Activated CD8-positive, alpha-beta memory T cell treated with anti-CD3 and anti-CD28 coated beads, Interleukin-2, amount 10 ng/mL, durations not matched to agents 7 days and 5 days (primary cell): ENCODE data around the gene GRID1. TPM values are rescaled to one million over a fixed set of nuclear protein-coding genes. Genes with fewer than 3 reads are reported as not detected.

Experiments used
- ATAC-seq: fragments of 150-1000 bp; cut with Tn5 transposase; one replicate; pipeline ENCODE4 v1.10.0; 2021; ENCODE audit warnings: moderate library complexity
- CTCF ChIA-PET: fragments of 350-600 bp; sonication (Branson Sonifier 250); formaldehyde crosslinking; loops from one replicate; lab custom pipeline; 2021; ENCODE audit warnings: antibody characterized with exemption; lab: Charles Lee
- DNase-seq: peaks from one replicate; pipeline ENCODE4 v3.0.0-alpha.2; 2020
- H3K27ac Mint-ChIP-seq: one replicate; pipeline ENCODE4 v1.8.0; 2021; ENCODE audit warnings: mild to moderate bottlenecking, mixed read lengths
- H3K27me3 Mint-ChIP-seq: one replicate; pipeline ENCODE4 v1.8.0; 2021; ENCODE audit warnings: mixed read lengths
- H3K36me3 Mint-ChIP-seq: one replicate; pipeline ENCODE4 v1.8.0; 2021; ENCODE audit warnings: mild to moderate bottlenecking, mixed read lengths
- H3K4me1 Mint-ChIP-seq: one replicate; pipeline ENCODE4 v1.8.0; 2021; ENCODE audit warnings: mixed read lengths
- H3K4me3 Mint-ChIP-seq: one replicate; pipeline ENCODE4 v1.8.0; 2021; ENCODE audit warnings: mild to moderate bottlenecking, moderate library complexity, mixed read lengths
- H3K9me3 Mint-ChIP-seq: one replicate; pipeline ENCODE4 v1.8.0; 2022; ENCODE audit warnings: low read depth, mixed read lengths
- total RNA-seq, 2 experiments: library from RNA; stranded (reverse); gene quantifications; one replicate each; pipeline ENCODE4 v1.2.3, GENCODE V29; 2021

The GRID1 gene
- total RNA-seq, 2 experiments from 2014 or later, result not detected

- Mint-ChIP-seq H3K4me1 (no peaks in the 10 kb centered on the region), H3K27ac (no peak overlapping the region), H3K9me3 (no peaks in the 10 kb centered on the region), H3K36me3 (no peaks in the 10 kb centered on the region), H3K27me3 (no peaks in the 10 kb centered on the region), H3K4me3 (no peak overlapping the region)
- DNase-seq (no peak), ATAC-seq (no peak)
- CTCF ChIA-PET, result no interaction called here
Measured at GRCh38 chr10:85788570-85788969, 578.0 kb downstream of the GRID1 start.

GRCh38 chr10:85787881-85788280, 578.7 kb downstream of the GRID1 start:
- CTCF ChIA-PET, result no interaction called here
- H3K4me1 Mint-ChIP-seq, result no peaks in the 10 kb centered on the region
- no peak for DNase-seq
- H3K36me3 Mint-ChIP-seq, result no peaks in the 10 kb centered on the region
- ATAC-seq, result no peak
- H3K27ac Mint-ChIP-seq, result no peak overlapping the region
- H3K27me3 Mint-ChIP-seq, result no peaks in the 10 kb centered on the region
- H3K9me3 Mint-ChIP-seq, result no peaks in the 10 kb centered on the region
- no peak overlapping the region for H3K4me3 Mint-ChIP-seq

DNA sequence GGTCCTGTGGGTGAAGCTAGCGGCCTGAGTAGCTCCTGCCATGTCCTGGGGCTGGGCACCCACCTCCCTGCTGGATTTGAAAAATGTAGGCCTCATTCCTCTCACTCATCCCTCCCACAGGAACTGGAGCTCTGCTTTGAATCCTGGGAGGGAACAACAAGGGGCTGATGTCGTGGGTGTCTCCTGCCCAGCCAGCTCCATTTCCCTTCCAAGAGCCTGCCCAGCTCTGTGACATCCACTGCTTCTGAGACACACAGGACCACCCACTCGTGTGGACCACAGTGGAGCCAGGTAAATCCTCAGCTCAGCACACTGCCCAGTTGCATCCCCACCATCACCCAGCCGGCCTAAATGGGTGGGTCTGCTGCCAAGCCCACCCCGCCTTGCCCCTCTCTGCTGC, 579.2 kb downstream of the GRID1 start:
- Mint-ChIP-seq H3K27me3 (no peaks in the 10 kb centered on the region), H3K36me3 (no peaks in the 10 kb centered on the region), H3K9me3 (no peaks in the 10 kb centered on the region), H3K27ac (no peak overlapping the region), H3K4me3 (no peak overlapping the region), H3K4me1 (no peaks in the 10 kb centered on the region)
- no peak for ATAC-seq
- no peak for DNase-seq
- CTCF ChIA-PET, result no interaction called here

- ATAC-seq, result no peak
- Mint-ChIP-seq H3K4me1 (no peaks in the 10 kb centered on the region), H3K27me3 (no peaks in the 10 kb centered on the region), H3K27ac (no peak overlapping the region), H3K36me3 (no peaks in the 10 kb centered on the region), H3K9me3 (no peaks in the 10 kb centered on the region), H3K4me3 (no peak overlapping the region)
- CTCF ChIA-PET, result no interaction called here
- DNase-seq, result no peak
Measured at GRCh38 chr10:85786401-85786899, 580.1 kb downstream of the GRID1 start.

- Mint-ChIP-seq H3K4me3 (no peak overlapping the region), H3K9me3 (no peaks in the 10 kb centered on the region), H3K27ac (no peak overlapping the region), H3K4me1 (no peaks in the 10 kb centered on the region), H3K27me3 (no peaks in the 10 kb centered on the region), H3K36me3 (no peaks in the 10 kb centered on the region)
- ATAC-seq (no peak), DNase-seq (no peak)
- CTCF ChIA-PET, result no interaction called here
Measured at GRCh38 chr10:85784792-85785191, 581.8 kb downstream of the GRID1 start.

- CTCF ChIA-PET, result no interaction called here
- no peaks in the 10 kb centered on the region for H3K4me1 Mint-ChIP-seq
- no peak for ATAC-seq
- no peaks in the 10 kb centered on the region for H3K36me3 Mint-ChIP-seq
- no peak for DNase-seq
- H3K9me3 Mint-ChIP-seq, result no peaks in the 10 kb centered on the region
- H3K27ac Mint-ChIP-seq, result no peak overlapping the region
- peaks cover 4% of the 10 kb centered on the region for H3K27me3 Mint-ChIP-seq
- H3K4me3 Mint-ChIP-seq, result no peak overlapping the region
Measured at GRCh38 chr10:85781404-85781803, 585.2 kb downstream of the GRID1 start.

DNA sequence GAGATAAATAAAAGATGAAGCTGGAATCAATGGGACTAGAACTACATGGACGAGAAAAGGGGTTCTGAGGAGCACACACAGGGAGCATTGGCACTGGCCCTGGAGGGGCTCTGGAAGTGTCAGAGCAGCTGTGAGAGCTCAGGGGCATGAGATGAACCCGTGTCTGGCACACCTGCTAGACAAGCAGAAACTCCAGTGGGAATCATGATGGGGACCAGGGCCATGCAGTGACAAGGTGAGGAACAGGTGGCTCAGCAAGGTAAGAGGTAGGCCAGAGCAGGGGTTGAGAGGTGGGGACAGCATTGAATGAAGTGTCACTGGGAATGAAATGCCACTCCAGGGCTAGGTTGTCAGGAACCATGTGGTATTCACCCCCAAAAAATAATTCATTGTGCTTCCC, 588.5 kb downstream of the GRID1 start:
- Mint-ChIP-seq H3K36me3 (no peaks in the 10 kb centered on the region), H3K27ac (no peak overlapping the region), H3K27me3 (peaks cover 4% of the 10 kb centered on the region), H3K4me3 (no peak overlapping the region), H3K9me3 (no peaks in the 10 kb centered on the region), H3K4me1 (no peaks in the 10 kb centered on the region)
- CTCF ChIA-PET, result no interaction called here
- DNase-seq, result no peak
- no peak for ATAC-seq

GRCh38 chr10:85767891-85768290, 598.7 kb downstream of the GRID1 start:
- no peak overlapping the region for H3K27ac Mint-ChIP-seq
- no peak overlapping the region for H3K4me3 Mint-ChIP-seq
- no peaks in the 10 kb centered on the region for H3K9me3 Mint-ChIP-seq
- no peak for DNase-seq
- no peaks in the 10 kb centered on the region for H3K36me3 Mint-ChIP-seq
- CTCF ChIA-PET, result no interaction called here
- H3K27me3 Mint-ChIP-seq, result no peaks in the 10 kb centered on the region
- ATAC-seq, result no peak
- H3K4me1 Mint-ChIP-seq, result no peaks in the 10 kb centered on the region

- Mint-ChIP-seq H3K27ac (no peak overlapping the region), H3K4me1 (no peaks in the 10 kb centered on the region), H3K4me3 (no peak overlapping the region), H3K27me3 (no peaks in the 10 kb centered on the region), H3K36me3 (no peaks in the 10 kb centered on the region), H3K9me3 (no peaks in the 10 kb centered on the region)
- ATAC-seq (no peak), DNase-seq (no peak)
- CTCF ChIA-PET, result no interaction called here
Measured at GRCh38 chr10:85764108-85764507, 602.5 kb downstream of the GRID1 start.

DNA sequence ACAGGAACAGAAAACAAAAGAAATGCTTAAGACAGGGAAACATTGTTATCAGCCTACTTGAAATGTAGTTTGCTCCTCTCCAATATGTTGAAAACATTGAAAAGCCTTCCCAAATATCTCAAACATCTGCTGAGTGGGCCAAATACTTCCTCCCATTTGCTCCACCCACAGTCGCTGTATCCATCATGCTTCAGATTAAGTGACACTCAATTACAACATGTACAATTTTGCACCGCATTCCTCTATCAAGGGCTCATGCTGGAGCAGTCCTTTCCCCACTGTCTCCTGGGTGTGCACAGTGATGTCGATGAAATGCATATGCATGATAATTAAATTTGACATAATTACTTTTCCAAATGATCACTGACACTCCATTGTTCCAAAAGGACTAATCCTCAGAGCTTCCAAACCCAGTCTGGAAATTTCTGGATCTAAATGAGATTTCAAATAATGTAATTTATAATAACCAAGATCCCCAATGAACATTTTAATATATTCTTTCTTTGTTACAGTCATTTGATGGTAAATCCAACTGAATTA, 604.6 kb downstream of the GRID1 start:
- Mint-ChIP-seq H3K4me1 (no peaks in the 10 kb centered on the region), H3K27ac (no peak overlapping the region), H3K36me3 (no peaks in the 10 kb centered on the region), H3K9me3 (no peaks in the 10 kb centered on the region), H3K27me3 (no peaks in the 10 kb centered on the region), H3K4me3 (no peak overlapping the region)
- ATAC-seq (no peak), DNase-seq (no peak)
- CTCF ChIA-PET, result no interaction called here

GRCh38 chr10:85741626-85742300, 624.8 kb downstream of the GRID1 start:
- peak; percentile 69 for ATAC-seq
- Mint-ChIP-seq H3K4me3 (peak overlapping the region; percentile 60), H3K27me3 (no peaks in the 10 kb centered on the region), H3K27ac (peak overlapping the region; percentile 73), H3K36me3 (no peaks in the 10 kb centered on the region), H3K9me3 (peaks cover 2% of the 10 kb centered on the region), H3K4me1 (peaks cover 8% of the 10 kb centered on the region)
- peak; percentile 52 for DNase-seq
- CTCF ChIA-PET, result no interaction called here

DNA sequence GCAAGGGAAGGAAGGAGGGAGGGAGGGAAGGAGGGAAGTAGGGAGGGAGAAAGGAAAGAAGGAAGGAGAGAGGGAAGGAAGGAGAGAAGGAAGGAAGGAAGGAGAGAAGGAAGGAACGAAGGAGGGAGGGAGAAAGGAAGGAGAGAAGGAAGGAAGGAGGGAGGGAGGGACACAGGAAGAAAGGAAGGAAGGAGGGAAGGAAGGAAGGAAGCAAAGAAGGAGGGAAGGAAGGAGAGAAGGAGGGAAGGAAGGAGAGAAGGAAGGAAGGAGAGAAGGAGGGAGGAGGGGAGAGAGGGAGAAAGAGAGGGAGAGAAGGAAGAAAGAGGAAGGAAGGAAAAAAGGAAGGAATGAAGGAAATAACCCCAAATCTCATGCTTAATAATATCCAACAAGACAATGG, 630.6 kb downstream of the GRID1 start:
- H3K9me3 Mint-ChIP-seq, result no peaks in the 10 kb centered on the region
- H3K36me3 Mint-ChIP-seq, result no peaks in the 10 kb centered on the region
- CTCF ChIA-PET, result no interaction called here
- ATAC-seq (no peak), DNase-seq (no peak)
- H3K27ac Mint-ChIP-seq, result no peak overlapping the region
- no peaks in the 10 kb centered on the region for H3K4me1 Mint-ChIP-seq
- peaks cover 2% of the 10 kb centered on the region for H3K27me3 Mint-ChIP-seq
- H3K4me3 Mint-ChIP-seq, result no peak overlapping the region

DNA sequence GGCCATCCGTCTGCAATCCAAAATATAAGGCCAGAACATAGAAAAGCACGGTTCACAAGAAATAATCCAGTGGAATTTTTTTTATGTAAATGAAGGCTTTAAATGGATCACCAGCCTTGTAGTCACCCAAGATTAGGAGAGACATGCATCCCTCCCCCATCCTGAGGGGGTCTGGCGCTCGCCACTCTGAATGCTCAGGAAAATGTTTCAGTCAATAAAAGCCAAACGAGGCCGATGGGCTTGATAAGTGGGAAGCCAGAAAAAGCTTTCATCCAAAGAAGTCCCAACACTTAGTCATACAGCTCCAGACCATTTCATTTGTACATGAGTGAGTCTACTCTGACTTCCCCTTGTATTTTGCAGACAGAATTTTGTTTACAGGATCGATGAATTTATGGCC, 631.8 kb downstream of the GRID1 start:
- DNase-seq (no peak), ATAC-seq (no peak)
- Mint-ChIP-seq H3K27me3 (peaks cover 2% of the 10 kb centered on the region), H3K27ac (no peak overlapping the region), H3K36me3 (no peaks in the 10 kb centered on the region), H3K4me3 (no peak overlapping the region), H3K9me3 (no peaks in the 10 kb centered on the region), H3K4me1 (no peaks in the 10 kb centered on the region)
- CTCF ChIA-PET, result no interaction called here

DNA sequence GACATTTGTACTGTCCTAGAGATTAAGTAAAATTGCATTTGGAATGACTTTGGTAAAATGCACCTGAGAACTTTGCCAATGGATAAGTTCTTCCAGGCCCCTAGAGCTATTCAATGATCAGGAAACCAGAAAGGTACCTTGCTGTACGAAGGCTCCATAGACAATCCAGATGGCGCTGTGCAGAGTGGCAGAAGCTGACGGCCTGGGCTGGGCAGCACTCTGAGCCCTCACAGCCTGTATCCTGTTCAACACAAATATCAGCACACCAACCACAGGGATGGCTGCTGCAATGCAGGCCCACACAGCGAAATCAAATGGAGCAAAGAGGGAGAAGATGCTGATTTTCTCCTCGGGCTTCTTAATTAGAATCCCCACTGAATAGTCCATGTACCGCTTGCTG, 642.4 kb downstream of the GRID1 start:
- Mint-ChIP-seq H3K4me3 (no peak overlapping the region), H3K36me3 (no peaks in the 10 kb centered on the region), H3K4me1 (no peaks in the 10 kb centered on the region), H3K27ac (no peak overlapping the region), H3K27me3 (peaks cover 2% of the 10 kb centered on the region), H3K9me3 (no peaks in the 10 kb centered on the region)
- no peak for ATAC-seq
- DNase-seq, result no peak
- CTCF ChIA-PET, result no interaction called here
